ENCODE data around the gene LARP4.

The LARP4 gene

GRCh38 chr12:50524621-50525020 is 123.9 kb downstream of the LARP4 start:
- no peak for DNase-seq (ENCODE audit: low read depth, low spot score)

- DNase-seq (ENCODE audit: low read depth, low spot score) = no peak
Measured at GRCh38 chr12:50525422-50525821, 124.7 kb downstream of the LARP4 start.

DNA sequence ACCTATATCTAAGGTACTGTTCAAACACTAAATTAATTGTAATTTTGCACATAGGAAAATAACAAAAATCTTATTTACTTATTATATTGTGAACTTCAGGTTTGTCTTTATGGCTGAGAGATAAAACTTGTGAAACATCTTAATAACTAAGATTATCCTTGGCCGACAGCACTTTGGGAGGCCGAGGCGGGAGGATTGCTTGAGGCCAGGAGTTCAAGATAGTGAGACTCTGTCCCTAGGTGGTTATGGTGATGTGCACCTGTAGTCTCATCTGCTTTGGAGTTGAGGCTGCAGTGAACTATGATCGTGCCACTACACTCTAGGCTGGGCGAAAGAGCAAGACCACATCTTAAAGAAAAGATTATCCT is 126.7 kb downstream of the LARP4 start:
- DNase-seq (ENCODE audit: low read depth, low spot score) = no peak

- no peak for DNase-seq (ENCODE audit: low read depth, low spot score)
Measured at GRCh38 chr12:50528800-50529199, 128.1 kb downstream of the LARP4 start.

GRCh38 chr12:50529345-50529744 is 128.7 kb downstream of the LARP4 start:
- no peak for DNase-seq (ENCODE audit: low read depth, low spot score)

Data from brain pericyte (primary cell).